Testis (tissue), 2 donors: ENCODE data around the gene PKD2.

Experiments used
- POLR2A ChIP-seq: fragments of 450-650 bp; IDR thresholded peaks from one replicate; pipeline ENCODE4 v1.6.1; 2017; ENCODE audit warnings: antibody characterized with exemption, mild to moderate bottlenecking, moderate library complexity
- TF ChIP-seq, protein P1 (sequence below), 3 experiments: fragments of 450-650 bp in 2 of 3; fragments of 200-600 bp in 1 of 3; sonication (generic) in 1 of 3; IDR thresholded peaks; one replicate each; pipeline ENCODE4 v1.5.1; 2016 to 2019; ENCODE audit warnings: antibody characterized with exemption in 3 of 3, mild to moderate bottlenecking in 2 of 3, moderate library complexity in 1 of 3

DNA sequence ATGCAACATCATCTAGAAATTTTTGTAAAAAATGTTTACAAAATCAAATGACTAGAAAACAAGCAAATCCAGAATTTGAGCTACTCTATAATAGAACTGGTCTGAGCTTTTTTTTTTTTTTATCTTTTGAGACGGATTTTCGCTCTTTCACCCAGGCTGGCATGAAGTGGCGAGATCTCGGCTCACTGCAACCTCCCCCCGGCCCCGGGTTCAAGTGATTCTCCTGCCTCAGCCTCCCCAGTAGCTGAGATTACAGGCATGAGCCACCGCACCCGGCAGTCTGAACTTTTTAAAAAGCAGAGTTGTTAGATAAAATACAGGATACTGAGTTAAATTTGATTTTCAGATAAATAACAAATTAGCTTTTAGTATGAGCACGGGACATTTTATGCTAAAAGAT, 20.9 kb upstream of the PKD2 start:
- no peak for TF ChIP-seq POLR2A
- TF ChIP-seq, protein P1, sequence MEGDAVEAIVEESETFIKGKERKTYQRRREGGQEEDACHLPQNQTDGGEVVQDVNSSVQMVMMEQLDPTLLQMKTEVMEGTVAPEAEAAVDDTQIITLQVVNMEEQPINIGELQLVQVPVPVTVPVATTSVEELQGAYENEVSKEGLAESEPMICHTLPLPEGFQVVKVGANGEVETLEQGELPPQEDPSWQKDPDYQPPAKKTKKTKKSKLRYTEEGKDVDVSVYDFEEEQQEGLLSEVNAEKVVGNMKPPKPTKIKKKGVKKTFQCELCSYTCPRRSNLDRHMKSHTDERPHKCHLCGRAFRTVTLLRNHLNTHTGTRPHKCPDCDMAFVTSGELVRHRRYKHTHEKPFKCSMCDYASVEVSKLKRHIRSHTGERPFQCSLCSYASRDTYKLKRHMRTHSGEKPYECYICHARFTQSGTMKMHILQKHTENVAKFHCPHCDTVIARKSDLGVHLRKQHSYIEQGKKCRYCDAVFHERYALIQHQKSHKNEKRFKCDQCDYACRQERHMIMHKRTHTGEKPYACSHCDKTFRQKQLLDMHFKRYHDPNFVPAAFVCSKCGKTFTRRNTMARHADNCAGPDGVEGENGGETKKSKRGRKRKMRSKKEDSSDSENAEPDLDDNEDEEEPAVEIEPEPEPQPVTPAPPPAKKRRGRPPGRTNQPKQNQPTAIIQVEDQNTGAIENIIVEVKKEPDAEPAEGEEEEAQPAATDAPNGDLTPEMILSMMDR (IDR thresholded peaks at IDR 0.05) = no peak
